GM23338 (cell line): ENCODE data around the gene PITX1. TPM values are rescaled to one million over a fixed set of nuclear protein-coding genes. Genes with fewer than 3 reads are reported as not detected.

Experiments used
- ATAC-seq: fragments of 200-7000 bp; cut with Tn5 transposase; 3 replicates; pipeline ENCODE4 v1.9.1; 2020
- DNase-seq: peaks from one replicate; pipeline ENCODE4 v3.0.0-alpha.2; 2015; ENCODE audit warnings: low spot score
- H2AFZ ChIP-seq: fragments of 200-600 bp; sonication (generic); 2 replicates; pipeline ENCODE4 v1.8.0; 2016; ENCODE audit warnings: antibody characterized with exemption, mild to moderate bottlenecking, moderate library complexity
- H3F3A ChIP-seq: fragments of 200-600 bp; sonication (generic); replicated peaks from 2 replicates; pipeline ENCODE4 v1.8.0; 2017; ENCODE audit warnings: antibody characterized with exemption, mixed run types, low read depth
- H3K27ac ChIP-seq: fragments of 200-600 bp; sonication (generic); 2 replicates; pipeline ENCODE4 v1.6.1; 2016; ENCODE audit warnings: low read depth
- H3K27me3 ChIP-seq: fragments of 200-600 bp; sonication (generic); 2 replicates; pipeline ENCODE4 v1.8.0; 2016; ENCODE audit warnings: mild to moderate bottlenecking, mixed run types, moderate library complexity; ENCODE audit not compliant: insufficient read depth
- H3K36me3 ChIP-seq: fragments of 200-600 bp; sonication (generic); 2 replicates; pipeline ENCODE4 v1.8.0; 2016; ENCODE audit warnings: mild to moderate bottlenecking; ENCODE audit not compliant: insufficient read depth
- H3K4me1 ChIP-seq: fragments of 200-600 bp; sonication (generic); 2 replicates; pipeline ENCODE4 v1.8.0; 2016; ENCODE audit warnings: mild to moderate bottlenecking, moderate library complexity; ENCODE audit not compliant: insufficient read depth
- H3K4me2 ChIP-seq: fragments of 200-600 bp; sonication (generic); 2 replicates; pipeline ENCODE4 v1.7.1; 2017; ENCODE audit warnings: mixed run types
- H3K4me3 ChIP-seq: fragments of 200-600 bp; sonication (generic); 2 replicates; pipeline ENCODE4 v1.6.1; 2016; ENCODE audit warnings: mixed run types
- H3K79me2 ChIP-seq: fragments of 200-600 bp; sonication (generic); replicated peaks from 2 replicates; pipeline ENCODE4 v1.8.0; 2017; ENCODE audit warnings: mild to moderate bottlenecking; ENCODE audit not compliant: insufficient read depth
- H3K9me2 ChIP-seq: fragments of 200-600 bp; sonication (generic); 2 replicates; pipeline ENCODE4 v1.8.0; 2017; ENCODE audit not compliant: insufficient read depth
- H4K20me1 ChIP-seq: fragments of 200-600 bp; sonication (generic); replicated peaks from 2 replicates; pipeline ENCODE4 v1.8.0; 2017; ENCODE audit warnings: mild to moderate bottlenecking; ENCODE audit not compliant: insufficient read depth
- H3K27ac Mint-ChIP-seq: 2 replicates; pipeline ENCODE4 v1.8.0; 2020; ENCODE audit warnings: inconsistent platforms, mild to moderate bottlenecking, moderate library complexity, mixed read lengths
- H3K27me3 Mint-ChIP-seq: 3 replicates; pipeline ENCODE4 v1.8.0; 2022; ENCODE audit warnings: low read depth, mild to moderate bottlenecking, moderate library complexity, mixed read lengths, inconsistent platforms; ENCODE audit not compliant: insufficient read depth, poor library complexity
- H3K36me3 Mint-ChIP-seq: 3 replicates; pipeline ENCODE4 v1.8.0; 2021; ENCODE audit warnings: low read depth, mild to moderate bottlenecking, inconsistent platforms, moderate library complexity, mixed read lengths
- H3K4me1 Mint-ChIP-seq: 3 replicates; pipeline ENCODE4 v1.8.0; 2020; ENCODE audit warnings: mild to moderate bottlenecking, inconsistent platforms, mixed read lengths
- H3K4me3 Mint-ChIP-seq: 3 replicates; pipeline ENCODE4 v1.8.0; 2021; ENCODE audit warnings: moderate library complexity, mild to moderate bottlenecking, inconsistent platforms, mixed read lengths
- H3K9me3 Mint-ChIP-seq: 3 replicates; pipeline ENCODE4 v1.8.0; 2020; ENCODE audit warnings: moderate library complexity, mild to moderate bottlenecking, inconsistent platforms, mixed read lengths
- CTCF ChIP-seq, 2 experiments: fragments of 200-600 bp in 1 of 2; sonication (generic) in 1 of 2; conservative IDR thresholded peaks; 2 replicates each; pipeline versions ENCODE4 v1.5.1 to v1.6.1; 2016 to 2017; ENCODE audit warnings: antibody characterized with exemption in 2 of 2, low read depth in 2 of 2, mild to moderate bottlenecking in 2 of 2, moderate library complexity in 1 of 2
- ETS1 ChIP-seq: IDR thresholded peaks from 2 replicates; pipeline ENCODE4 v1.6.1; 2016; ENCODE audit warnings: antibody characterized with exemption
- JUNB ChIP-seq: IDR thresholded peaks from one replicate; pipeline ENCODE4 v1.6.1; 2016; ENCODE audit warnings: antibody characterized with exemption; ENCODE audit not compliant: unreplicated experiment
- POLR2AphosphoS5 ChIP-seq: IDR thresholded peaks from 2 replicates; pipeline ENCODE4 v1.6.1; 2016; ENCODE audit warnings: antibody characterized with exemption, low read depth
- STAT1 ChIP-seq: IDR thresholded peaks from one replicate; pipeline ENCODE4 v1.6.1; 2016; ENCODE audit warnings: antibody characterized with exemption; ENCODE audit not compliant: unreplicated experiment
- ZNF114 ChIP-seq: fragments of 250-450 bp; sonication (Bioruptor Pico); IDR thresholded peaks from 2 replicates; pipeline ENCODE4 v1.5.0; 2020; ENCODE audit warnings: mild to moderate bottlenecking, moderate library complexity
- ZNF331 ChIP-seq: fragments of 250-450 bp; sonication (Bioruptor Pico); IDR thresholded peaks from 2 replicates; pipeline ENCODE4 v1.5.0; 2020; ENCODE audit warnings: low read depth, mild to moderate bottlenecking, moderate library complexity
- ZNF462 ChIP-seq: fragments of 250-450 bp; sonication (Bioruptor Pico); IDR thresholded peaks from 2 replicates; pipeline ENCODE4 v1.5.0; 2020; ENCODE audit warnings: mild to moderate bottlenecking, moderate library complexity
- polyA plus RNA-seq: library from polyadenylated mRNA; unstranded; fragments of >200 nt; fragmentation: Nextera tagmentation; extraction: Ambion mirVana; gene quantifications from 2 replicates; pipeline ENCODE4 v1.2.1, GENCODE V29; 2016
- total RNA-seq: library from RNA; depleted of rRNA; stranded (reverse); fragments of >200 nt; shearing (Covaris generic); gene quantifications from 2 replicates; pipeline ENCODE4 v1.2.3, GENCODE V29; 2014

PITX1 gene
- total and polyA plus RNA-seq, 2 experiments from 2014 or later = not detected

GRCh38 chr5:135008981-135009735 lies 24.9 kb downstream of the PITX1 start:
- H3K27ac Mint-ChIP-seq = no peak overlapping the region
- DNase-seq = no peak
- no peaks in the 10 kb centered on the region for H3K9me2 ChIP-seq
- peaks cover 11% of the 10 kb centered on the region for H3K27me3 Mint-ChIP-seq
- peaks cover 2% of the 10 kb centered on the region; the same call in 2 of the 3 replicates for H3K4me1 Mint-ChIP-seq
- H4K20me1 ChIP-seq = no peaks in the 10 kb centered on the region
- H3K4me2 ChIP-seq = no peak overlapping the region
- H3K27me3 ChIP-seq = no peaks in the 10 kb centered on the region
- no peak overlapping the region for H3K27ac ChIP-seq
- no peaks in the 10 kb centered on the region for H3K79me2 ChIP-seq
- H2AFZ ChIP-seq = no peak overlapping the region
- H3K36me3 Mint-ChIP-seq = no peaks in the 10 kb centered on the region; the same call in 2 of the 3 replicates
- ATAC-seq = no peak
- H3F3A ChIP-seq = no peaks in the 10 kb centered on the region
- no peak overlapping the region for H3K4me3 Mint-ChIP-seq
- no peak overlapping the region for H3K4me3 ChIP-seq
- no peaks in the 10 kb centered on the region for H3K9me3 Mint-ChIP-seq
- TF ChIP-seq STAT1 = no peak
- peak in 1 of 2 experiments; percentile 17; a peak in 1 of 4 replicates for TF ChIP-seq CTCF (conservative IDR thresholded peaks at IDR 0.05; ENCODE audit: low read depth in 2 of 2)
- no peaks in the 10 kb centered on the region for H3K36me3 ChIP-seq
- no peaks in the 10 kb centered on the region for H3K4me1 ChIP-seq

- Histone ChIP-seq H3F3A (no peaks in the 10 kb centered on the region), H3K27me3 (no peaks in the 10 kb centered on the region), H4K20me1 (no peaks in the 10 kb centered on the region), H3K79me2 (no peaks in the 10 kb centered on the region), H3K9me2 (no peaks in the 10 kb centered on the region), H3K4me1 (no peaks in the 10 kb centered on the region), H2AFZ (no peak overlapping the region), H3K36me3 (no peaks in the 10 kb centered on the region), H3K4me3 (no peak overlapping the region), H3K4me2 (no peak overlapping the region), H3K27ac (no peak overlapping the region)
- Mint-ChIP-seq H3K9me3 (no peaks in the 10 kb centered on the region), H3K27me3 (peaks cover 15% of the 10 kb centered on the region), H3K27ac (no peak overlapping the region), H3K36me3 (no peaks in the 10 kb centered on the region; the same call in 2 of the 3 replicates), H3K4me1 (no peaks in the 10 kb centered on the region; the same call in 2 of the 3 replicates), H3K4me3 (no peak overlapping the region)
- ATAC-seq (no peak), DNase-seq (no peak)
- TF ChIP-seq JUNB (no peak), ZNF114 (CRISPR knock-in tag) (no peak), STAT1 (no peak), ZNF462 (CRISPR knock-in tag) (no peak), ZNF331 (CRISPR knock-in tag) (no peak), POLR2AphosphoS5 (no peak), ETS1 (no peak)
These were observed 25.5 kb downstream of the PITX1 start for GRCh38 chr5:135008556-135008955.
